SKM-1 (cell line): ENCODE data around the gene TMEM11.

Source experiments
- DNase-seq: peaks from one replicate; lab custom pipeline; 2025; ENCODE audit not compliant: unreplicated experiment; lab: John Stamatoyannopoulos, UW

Gene TMEM11

GRCh38 chr17:21186399-21187187 is 27.4 kb downstream of the TMEM11 start:
- no peak for DNase-seq

DNA sequence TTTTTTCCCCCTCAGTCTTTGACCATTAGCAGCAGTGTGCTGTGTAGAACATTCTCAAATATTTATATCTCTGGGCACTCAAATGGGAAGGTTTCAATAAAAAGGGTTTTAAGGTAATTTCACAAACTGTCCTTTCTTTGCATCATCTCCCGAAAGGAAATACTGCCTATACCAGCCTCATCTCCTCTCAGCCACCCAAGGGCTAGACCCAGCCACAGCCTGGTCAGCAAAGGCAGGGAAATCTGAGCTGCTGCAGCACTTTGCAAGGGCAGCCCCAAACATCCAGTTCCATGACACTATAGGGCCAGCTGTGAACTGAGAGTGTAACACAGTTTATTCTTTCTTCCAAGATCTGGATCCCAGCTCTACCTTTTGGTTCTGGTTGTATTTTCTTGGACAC is 28.9 kb downstream of the TMEM11 start:
- no peak for DNase-seq

DNA sequence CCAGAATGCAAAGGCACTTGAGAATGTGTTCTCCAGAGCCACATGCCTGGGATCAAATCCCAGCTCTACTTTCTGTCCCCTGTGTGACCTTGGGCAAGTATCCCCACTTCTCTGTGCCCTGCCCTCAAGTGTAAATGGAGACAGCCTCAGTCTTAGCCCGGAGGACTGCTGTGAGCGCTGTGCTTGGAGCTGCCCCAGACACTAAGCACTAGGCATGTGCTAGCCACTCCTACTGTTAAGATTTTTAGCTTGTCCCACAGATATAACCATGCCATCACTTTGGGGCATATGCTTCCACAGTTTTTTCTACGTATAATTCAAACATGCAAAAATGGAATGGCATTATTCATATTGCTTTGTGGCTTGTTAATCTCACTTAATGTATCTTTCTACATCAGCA is 29.4 kb downstream of the TMEM11 start:
- DNase-seq: no peak

DNA sequence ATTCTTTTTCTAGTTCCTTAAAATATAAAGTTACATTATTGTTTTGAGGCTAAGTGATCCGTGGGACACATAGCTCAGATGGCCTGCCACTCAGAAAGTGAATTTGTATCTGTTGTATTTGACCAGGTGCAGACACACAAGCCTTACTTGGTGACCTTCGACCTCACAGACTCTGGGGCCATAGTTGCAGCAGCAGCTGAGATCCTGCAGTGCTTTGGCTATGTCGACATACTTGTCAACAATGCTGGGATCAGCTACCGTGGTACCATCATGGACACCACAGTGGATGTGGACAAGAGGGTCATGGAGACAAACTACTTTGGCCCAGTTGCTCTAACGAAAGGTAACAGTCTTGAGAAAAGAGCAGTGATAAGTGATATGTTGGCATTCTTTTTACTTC is 30.5 kb downstream of the TMEM11 start:
- DNase-seq: no peak

GRCh38 chr17:21177854-21178600 is 35.9 kb downstream of the TMEM11 start:
- no peak for DNase-seq

DNA sequence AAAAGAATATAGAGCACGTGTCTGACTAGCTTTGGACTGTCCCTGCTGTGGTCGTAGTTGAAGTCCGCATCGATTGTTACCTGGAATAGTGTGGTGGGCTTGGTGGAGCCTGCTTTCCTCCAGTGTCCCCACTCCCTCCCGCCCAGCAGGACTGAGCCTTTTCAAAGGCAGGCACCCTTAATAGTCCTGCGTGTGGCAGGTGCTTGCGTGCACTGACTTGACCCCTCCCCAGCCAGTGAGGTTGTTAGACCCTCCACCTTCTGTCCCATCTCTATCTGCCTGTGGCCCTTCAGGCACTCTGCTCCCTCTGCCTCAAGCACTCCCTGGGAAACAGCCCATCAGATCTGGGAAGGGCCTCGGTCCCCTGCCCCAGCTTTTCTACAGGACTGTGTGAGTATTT is 36.6 kb downstream of the TMEM11 start:
- DNase-seq: no peak

GRCh38 chr17:21176773-21177395 is 37.1 kb downstream of the TMEM11 start:
- DNase-seq: no peak

- no peak for DNase-seq
These were observed 39.2 kb downstream of the TMEM11 start for GRCh38 chr17:21174713-21175112.

GRCh38 chr17:21174186-21174585 is 39.8 kb downstream of the TMEM11 start:
- DNase-seq: no peak

DNA sequence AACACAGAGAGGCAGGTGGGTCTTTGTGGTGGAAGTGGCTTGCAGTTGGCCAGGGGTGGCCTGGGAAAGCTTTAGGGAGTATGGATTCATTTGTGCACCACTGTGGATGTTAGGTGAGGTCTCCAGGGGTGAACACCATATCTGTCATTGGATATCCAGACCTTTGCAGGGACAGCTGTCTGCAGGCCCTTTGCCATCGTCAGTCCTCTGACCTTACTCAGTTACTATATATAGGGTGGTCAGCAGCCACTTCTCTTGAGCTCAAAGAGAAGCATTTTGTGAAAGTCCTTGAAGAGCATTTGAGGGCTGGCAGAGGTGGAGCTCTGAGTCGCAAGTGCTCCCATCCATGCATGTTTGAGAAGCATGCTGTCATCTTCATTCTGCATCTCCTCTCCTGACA is 40.4 kb downstream of the TMEM11 start:
- DNase-seq: no peak

DNA sequence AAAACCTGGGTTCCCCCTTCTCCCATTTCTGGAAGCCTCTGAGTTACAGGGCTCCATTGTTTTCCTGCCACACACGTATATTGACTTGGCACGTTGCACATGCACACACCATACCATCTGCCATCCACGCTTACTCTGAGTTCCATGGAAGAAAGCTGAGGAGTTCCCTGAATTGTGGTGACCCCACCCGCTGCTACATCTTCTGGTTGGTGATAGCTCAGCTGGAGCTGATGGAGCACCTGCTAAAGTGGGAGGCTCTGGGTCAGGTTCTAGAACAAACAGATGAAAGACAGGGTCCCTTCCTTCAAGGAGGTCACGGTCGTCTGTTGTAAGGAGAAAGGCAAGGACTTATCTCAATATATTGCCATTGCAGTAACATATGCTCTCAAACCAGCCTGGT is 41.1 kb downstream of the TMEM11 start:
- DNase-seq: no peak

- no peak for DNase-seq
These were observed 41.9 kb downstream of the TMEM11 start for GRCh38 chr17:21171970-21172510.

DNA sequence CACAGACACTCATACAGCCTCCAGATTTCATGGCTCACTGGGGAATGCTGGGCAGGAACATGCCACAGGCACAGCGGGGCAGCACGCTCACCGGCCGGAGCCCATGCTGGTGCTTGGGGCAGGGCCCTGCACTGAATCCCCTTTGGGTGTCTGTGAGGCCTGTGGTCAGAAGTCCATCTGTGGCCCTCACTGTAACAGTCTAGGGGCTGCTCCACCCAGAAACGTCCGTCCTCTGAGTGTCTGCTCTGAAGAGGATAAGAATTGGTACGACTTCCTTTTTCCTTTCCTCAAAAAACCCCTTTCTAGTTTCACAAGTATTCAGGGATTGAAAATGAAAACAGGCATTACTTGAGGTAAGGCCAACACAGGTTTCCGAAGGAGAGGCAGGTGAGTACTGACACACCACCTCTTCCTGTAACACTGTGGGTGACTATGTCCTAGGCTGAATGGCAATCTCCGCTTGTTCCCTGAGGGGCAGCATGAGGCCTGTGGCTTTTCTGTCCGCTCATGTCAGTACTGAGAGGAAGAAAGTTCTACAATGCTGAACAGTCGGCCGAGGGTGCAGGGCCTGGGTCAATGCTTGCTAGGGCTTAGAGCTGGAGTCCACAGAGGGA is 42.5 kb downstream of the TMEM11 start:
- DNase-seq: no peak

GRCh38 chr17:21170809-21171208 is 43.2 kb downstream of the TMEM11 start:
- DNase-seq: no peak

DNA sequence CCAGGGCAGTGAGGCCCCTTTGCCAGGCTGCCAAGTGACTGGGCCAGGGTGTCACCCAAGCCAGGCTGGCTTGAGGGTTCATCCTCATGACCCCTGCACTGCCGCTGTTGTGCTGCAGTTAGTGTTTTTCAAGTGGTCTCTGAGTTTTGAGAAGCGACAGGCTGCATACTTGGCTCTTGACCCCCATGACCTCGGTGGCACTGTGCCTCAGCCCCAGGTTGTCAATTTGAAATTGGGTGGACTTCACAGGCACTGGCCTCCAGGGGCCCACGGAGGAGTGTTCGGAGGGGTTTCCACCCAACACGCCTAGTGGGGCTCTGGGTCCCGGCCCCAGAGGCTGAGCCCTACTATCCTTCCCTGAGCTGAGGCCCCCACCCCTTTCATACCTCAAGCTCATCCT is 44.5 kb downstream of the TMEM11 start:
- no peak for DNase-seq

- DNase-seq: no peak
These were observed 45.5 kb downstream of the TMEM11 start for GRCh38 chr17:21168555-21168865.

- no peak for DNase-seq
These were observed 46.7 kb downstream of the TMEM11 start for GRCh38 chr17:21167303-21167702.

DNA sequence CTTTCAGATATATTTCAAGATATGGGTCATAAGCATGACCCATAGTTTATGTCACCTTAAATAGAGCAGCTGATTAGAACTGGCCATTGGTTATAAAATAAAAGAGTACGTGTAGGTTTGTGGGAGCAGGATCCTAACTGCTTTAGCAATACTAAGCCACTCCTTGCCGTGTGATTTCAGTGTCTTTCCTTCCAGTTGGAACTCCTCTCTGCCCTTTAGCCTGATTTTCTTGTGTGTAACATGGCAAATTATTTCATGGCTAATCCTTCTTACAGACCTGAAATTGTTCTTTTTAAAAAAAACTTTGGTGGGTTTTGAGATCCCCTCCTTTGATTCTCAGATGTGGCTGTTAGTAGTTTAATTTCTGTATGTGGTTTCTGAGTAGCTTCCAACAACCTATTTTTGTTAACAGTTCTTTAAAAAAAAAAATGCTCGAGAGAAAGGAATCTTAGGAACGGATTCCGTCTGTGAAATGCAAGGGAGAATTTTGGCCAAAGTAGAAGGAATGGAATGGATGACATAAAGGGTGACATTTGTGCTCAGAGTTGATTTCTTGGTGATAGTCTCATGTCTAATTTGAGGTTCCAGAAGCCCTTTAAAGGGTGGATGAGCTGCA is 47.3 kb downstream of the TMEM11 start:
- no peak for DNase-seq

DNA sequence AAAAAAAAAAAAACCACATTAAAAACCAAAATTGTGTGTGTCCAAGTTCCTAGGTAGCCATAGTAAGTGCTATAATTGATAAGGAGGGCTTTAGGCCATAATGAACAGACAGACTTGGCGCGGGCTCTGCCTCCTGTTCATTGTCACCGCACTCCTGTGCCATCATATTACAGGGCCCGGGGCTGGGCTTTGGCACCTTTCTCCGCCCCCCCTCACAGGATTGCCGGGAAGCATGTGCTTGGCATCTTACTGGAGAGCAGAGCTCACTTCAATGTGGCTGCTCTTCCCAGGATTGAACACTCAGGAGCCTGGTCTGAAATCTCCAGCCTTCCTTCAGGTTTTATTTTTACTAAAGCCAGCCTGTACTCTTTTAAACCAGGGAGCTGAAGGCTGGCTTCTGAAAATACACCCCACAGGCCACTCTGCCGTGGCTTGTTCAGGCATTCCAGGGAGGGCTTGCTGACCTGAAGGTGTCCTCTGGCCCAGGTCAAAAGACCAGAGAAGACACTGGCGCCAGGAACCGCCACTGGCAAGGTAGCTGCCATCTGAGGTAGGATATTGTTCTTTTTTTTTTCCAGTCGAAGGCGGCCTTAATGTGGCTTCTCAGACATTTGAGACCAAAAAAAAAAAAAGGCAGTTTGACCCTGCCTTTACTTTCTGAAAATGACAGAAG is 47.9 kb downstream of the TMEM11 start:
- no peak for DNase-seq

- DNase-seq: no peak
These were observed 49.3 kb downstream of the TMEM11 start for GRCh38 chr17:21164620-21165019.

DNA sequence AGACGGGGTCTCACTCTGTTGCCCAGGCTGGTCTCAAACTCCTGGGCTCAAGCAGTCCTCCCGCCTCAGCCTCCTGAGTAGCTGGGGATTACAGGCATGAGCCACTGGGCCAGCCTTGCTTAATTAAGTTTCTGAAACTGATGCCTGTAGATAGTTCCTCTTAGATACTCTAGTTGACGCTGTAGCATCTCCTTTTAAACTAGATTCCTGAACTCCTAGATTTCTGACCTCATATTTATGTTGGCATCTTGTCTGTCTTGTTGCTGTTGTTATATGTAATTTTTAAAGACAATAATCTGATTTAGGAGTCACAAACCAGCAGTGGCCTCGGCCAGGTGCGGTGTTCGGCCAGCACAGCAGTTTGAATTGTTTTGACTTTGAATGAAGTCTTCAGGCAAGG is 49.7 kb downstream of the TMEM11 start:
- no peak for DNase-seq
